ENCODE results near the gene MGST3.

MGST3 gene

GRCh38 chr1:165635823-165636222, 4.8 kb downstream of the MGST3 start:
- TF ChIP-seq YY1 (IDR thresholded peaks at IDR 0.05; ENCODE audit: low read depth), result no peak
- TF ChIP-seq NFIC (IDR thresholded peaks at IDR 0.05), result no peak
- TF ChIP-seq, protein P1, sequence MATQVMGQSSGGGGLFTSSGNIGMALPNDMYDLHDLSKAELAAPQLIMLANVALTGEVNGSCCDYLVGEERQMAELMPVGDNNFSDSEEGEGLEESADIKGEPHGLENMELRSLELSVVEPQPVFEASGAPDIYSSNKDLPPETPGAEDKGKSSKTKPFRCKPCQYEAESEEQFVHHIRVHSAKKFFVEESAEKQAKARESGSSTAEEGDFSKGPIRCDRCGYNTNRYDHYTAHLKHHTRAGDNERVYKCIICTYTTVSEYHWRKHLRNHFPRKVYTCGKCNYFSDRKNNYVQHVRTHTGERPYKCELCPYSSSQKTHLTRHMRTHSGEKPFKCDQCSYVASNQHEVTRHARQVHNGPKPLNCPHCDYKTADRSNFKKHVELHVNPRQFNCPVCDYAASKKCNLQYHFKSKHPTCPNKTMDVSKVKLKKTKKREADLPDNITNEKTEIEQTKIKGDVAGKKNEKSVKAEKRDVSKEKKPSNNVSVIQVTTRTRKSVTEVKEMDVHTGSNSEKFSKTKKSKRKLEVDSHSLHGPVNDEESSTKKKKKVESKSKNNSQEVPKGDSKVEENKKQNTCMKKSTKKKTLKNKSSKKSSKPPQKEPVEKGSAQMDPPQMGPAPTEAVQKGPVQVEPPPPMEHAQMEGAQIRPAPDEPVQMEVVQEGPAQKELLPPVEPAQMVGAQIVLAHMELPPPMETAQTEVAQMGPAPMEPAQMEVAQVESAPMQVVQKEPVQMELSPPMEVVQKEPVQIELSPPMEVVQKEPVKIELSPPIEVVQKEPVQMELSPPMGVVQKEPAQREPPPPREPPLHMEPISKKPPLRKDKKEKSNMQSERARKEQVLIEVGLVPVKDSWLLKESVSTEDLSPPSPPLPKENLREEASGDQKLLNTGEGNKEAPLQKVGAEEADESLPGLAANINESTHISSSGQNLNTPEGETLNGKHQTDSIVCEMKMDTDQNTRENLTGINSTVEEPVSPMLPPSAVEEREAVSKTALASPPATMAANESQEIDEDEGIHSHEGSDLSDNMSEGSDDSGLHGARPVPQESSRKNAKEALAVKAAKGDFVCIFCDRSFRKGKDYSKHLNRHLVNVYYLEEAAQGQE (IDR thresholded peaks at IDR 0.05; ENCODE audit: low read depth), result no peak
- no peak for TF ChIP-seq CREB1 (IDR thresholded peaks at IDR 0.05; ENCODE audit: low read depth)
- no peak for TF ChIP-seq USF1 (IDR thresholded peaks at IDR 0.05)
- no peak for TF ChIP-seq EGR1 (IDR thresholded peaks at IDR 0.05)
- TF ChIP-seq, protein P2, sequence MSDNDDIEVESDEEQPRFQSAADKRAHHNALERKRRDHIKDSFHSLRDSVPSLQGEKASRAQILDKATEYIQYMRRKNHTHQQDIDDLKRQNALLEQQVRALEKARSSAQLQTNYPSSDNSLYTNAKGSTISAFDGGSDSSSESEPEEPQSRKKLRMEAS (IDR thresholded peaks at IDR 0.05), result no peak
- no peak for TF ChIP-seq TAF1 (IDR thresholded peaks at IDR 0.05; ENCODE audit: low read depth)
- TF ChIP-seq CEBPB (IDR thresholded peaks at IDR 0.05), result no peak
- TF ChIP-seq RAD21 (IDR thresholded peaks at IDR 0.05; ENCODE audit: low read depth), result no peak
- no peak for TF ChIP-seq EP300 (IDR thresholded peaks at IDR 0.05; ENCODE audit: borderline replicate concordance)
- no peak for TF ChIP-seq ZBTB7A (IDR thresholded peaks at IDR 0.05; ENCODE audit: low read depth)
- TF ChIP-seq FOXM1 (IDR thresholded peaks at IDR 0.05; ENCODE audit: borderline replicate concordance, low read depth), result no peak
- no peak for TF ChIP-seq TCF12 (IDR thresholded peaks at IDR 0.05; ENCODE audit: low read depth)

- TF ChIP-seq CEBPB (IDR thresholded peaks at IDR 0.05) (no peak), CREB1 (IDR thresholded peaks at IDR 0.05; ENCODE audit: low read depth) (no peak), RAD21 (IDR thresholded peaks at IDR 0.05; ENCODE audit: low read depth) (no peak), FOXM1 (IDR thresholded peaks at IDR 0.05; ENCODE audit: borderline replicate concordance, low read depth) (no peak), TAF1 (IDR thresholded peaks at IDR 0.05; ENCODE audit: low read depth) (no peak), ZBTB7A (IDR thresholded peaks at IDR 0.05; ENCODE audit: low read depth) (no peak), USF1 (IDR thresholded peaks at IDR 0.05) (no peak), EP300 (IDR thresholded peaks at IDR 0.05; ENCODE audit: borderline replicate concordance) (no peak), NFIC (IDR thresholded peaks at IDR 0.05) (no peak), TEAD4 (IDR thresholded peaks at IDR 0.05) (no peak), YY1 (IDR thresholded peaks at IDR 0.05; ENCODE audit: low read depth) (no peak), EGR1 (IDR thresholded peaks at IDR 0.05) (no peak), TCF12 (IDR thresholded peaks at IDR 0.05; ENCODE audit: low read depth) (no peak)
- TF ChIP-seq, protein P2 (IDR thresholded peaks at IDR 0.05), result no peak
- TF ChIP-seq, protein P1 (IDR thresholded peaks at IDR 0.05; ENCODE audit: low read depth), result no peak
These were observed 6.4 kb downstream of the MGST3 start for GRCh38 chr1:165637427-165637826.

DNA sequence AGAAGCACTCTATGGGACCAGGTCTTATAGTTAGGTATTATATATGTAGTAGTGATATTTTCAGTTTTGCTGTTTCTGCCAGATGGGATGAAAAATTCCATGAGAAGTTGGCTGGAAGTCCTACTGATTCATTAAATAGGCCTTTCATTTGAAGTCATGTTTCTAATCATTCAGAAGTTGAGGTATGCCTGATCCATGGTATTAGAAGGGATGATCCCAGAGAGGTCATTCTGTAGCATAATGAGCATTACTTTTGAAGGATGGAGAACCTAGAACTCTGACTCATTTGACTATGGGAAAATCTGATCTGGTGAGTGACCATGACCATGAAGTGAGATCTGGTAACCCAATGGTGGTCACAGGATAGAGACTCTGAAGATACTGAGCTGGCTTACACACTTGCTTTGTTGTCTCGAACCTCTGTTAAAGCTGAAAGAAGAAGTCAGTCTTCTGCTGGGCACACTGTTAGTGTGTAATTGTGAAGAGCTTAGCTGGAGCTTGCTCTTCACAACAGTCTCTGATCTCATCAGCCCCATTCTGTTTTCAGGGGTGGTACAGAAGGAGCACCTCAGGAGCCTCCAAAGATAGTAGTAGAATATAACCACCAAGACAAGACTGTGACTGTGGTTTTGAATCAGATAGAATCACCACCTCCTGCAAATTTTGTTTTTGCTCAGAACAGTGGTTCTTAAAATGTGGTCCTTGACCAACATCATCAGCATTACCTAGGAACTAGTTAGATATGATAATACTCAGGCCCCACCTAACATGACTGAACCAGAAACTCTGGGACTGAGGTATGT, 9.0 kb downstream of the MGST3 start:
- TF ChIP-seq USF1 (IDR thresholded peaks at IDR 0.05) (no peak), EP300 (IDR thresholded peaks at IDR 0.05; ENCODE audit: borderline replicate concordance) (no peak), ZBTB7A (IDR thresholded peaks at IDR 0.05; ENCODE audit: low read depth) (no peak), NFIC (IDR thresholded peaks at IDR 0.05) (no peak), EGR1 (IDR thresholded peaks at IDR 0.05) (no peak), CEBPB (IDR thresholded peaks at IDR 0.05) (no peak), FOXM1 (IDR thresholded peaks at IDR 0.05; ENCODE audit: borderline replicate concordance, low read depth) (no peak), TAF1 (IDR thresholded peaks at IDR 0.05; ENCODE audit: low read depth) (no peak), RAD21 (IDR thresholded peaks at IDR 0.05; ENCODE audit: low read depth) (no peak), CREB1 (IDR thresholded peaks at IDR 0.05; ENCODE audit: low read depth) (no peak), TEAD4 (IDR thresholded peaks at IDR 0.05) (no peak), TCF12 (IDR thresholded peaks at IDR 0.05; ENCODE audit: low read depth) (no peak), YY1 (IDR thresholded peaks at IDR 0.05; ENCODE audit: low read depth) (no peak)
- TF ChIP-seq, protein P2 (IDR thresholded peaks at IDR 0.05), result no peak
- TF ChIP-seq, protein P1 (IDR thresholded peaks at IDR 0.05; ENCODE audit: low read depth), result no peak
